Nucleus accumbens (tissue), 56 donors: Measurements from ENCODE around the gene MTMR6.

Source experiments
- DNase-seq, 56 donors: peaks; one replicate each; lab custom pipeline; 2025; lab: John Stamatoyannopoulos, UW

MTMR6 gene

DNA sequence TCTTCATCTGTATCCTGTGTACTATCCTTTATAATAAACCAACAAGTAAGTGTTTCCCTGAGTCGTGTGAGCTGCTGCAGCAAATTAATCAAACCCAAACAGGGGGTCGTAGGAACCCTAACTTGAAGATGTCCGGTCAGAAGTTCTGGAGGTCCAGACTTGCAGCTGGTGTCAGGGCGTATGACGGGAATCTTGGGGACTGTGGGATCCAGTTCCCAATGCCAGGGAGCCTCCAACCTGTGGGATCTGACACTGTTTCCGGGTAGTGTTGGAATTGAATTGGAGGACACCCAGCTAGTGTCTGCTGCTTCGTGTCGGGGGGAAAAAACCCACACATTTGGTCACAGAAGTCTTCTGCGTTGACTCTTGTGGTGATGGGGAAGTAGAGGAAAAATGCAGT is 63.1 kb downstream of the MTMR6 start:
- no peak for DNase-seq

DNA sequence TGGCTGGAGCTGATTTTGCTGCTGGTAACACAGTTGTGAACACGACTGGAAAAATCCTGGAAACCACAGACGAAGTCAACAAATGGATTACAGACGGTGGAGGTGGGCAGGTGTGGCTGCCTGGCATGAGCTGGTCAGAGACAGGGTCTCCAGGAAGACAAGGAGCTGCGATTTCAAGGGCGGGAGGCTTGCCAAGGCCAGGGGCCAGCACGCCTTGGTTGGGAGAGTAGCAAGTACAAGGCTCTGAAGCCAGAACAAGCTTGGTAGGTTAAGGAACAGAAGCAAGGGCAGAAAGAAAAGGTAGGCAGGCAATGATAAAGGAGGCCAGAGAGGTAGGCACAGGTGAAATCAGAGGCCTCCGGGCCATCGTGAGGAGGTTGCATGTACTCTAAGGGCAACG is 64.5 kb downstream of the MTMR6 start:
- no peak for DNase-seq

GRCh38 chr13:25218019-25218418 is 69.3 kb downstream of the MTMR6 start:
- no peak for DNase-seq

DNA sequence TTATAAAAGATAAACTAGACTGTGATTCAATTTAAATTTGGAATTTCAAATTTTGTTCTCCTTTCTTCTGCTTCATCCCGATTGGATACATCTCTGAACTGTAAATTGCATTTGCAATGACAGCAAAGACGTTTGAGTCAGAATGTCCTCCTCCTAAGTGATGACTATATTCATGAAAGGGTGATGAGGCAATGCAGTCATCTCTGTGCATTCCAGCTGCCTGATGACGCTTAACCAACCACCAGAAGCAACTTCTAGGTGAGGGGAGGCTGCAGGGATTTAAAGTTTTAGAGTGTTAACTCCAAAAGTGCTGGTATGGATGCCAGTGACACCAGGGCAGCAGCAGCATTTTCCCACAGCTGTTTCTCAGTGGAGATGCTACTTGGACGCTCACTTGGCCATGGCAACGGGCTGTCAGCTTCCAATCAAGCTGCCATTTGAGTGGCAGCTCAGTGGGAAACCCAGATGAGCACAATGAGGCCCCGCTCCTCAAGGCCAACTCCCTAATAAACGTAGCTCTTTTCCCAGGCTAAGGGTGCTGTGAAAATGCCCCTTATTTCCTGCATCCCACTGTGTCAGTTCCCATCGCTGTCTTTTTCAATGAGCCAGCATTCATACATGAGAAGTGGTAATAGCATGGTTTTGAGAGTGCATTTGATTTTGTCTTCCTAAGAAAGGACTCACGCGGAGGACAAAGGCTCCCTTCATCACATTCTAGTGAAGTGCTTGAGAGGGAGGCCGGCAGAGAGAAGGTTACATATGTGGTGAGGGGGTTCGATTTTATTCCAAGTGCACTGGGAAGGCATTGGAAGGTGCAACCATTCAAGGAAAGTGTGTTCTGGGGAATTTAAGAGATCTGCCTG is 70.0 kb downstream of the MTMR6 start:
- DNase-seq, result peak in 2 of 56 donors; percentile 6 to 50

GRCh38 chr13:25215253-25215575 is 72.1 kb downstream of the MTMR6 start:
- no peak for DNase-seq

DNA sequence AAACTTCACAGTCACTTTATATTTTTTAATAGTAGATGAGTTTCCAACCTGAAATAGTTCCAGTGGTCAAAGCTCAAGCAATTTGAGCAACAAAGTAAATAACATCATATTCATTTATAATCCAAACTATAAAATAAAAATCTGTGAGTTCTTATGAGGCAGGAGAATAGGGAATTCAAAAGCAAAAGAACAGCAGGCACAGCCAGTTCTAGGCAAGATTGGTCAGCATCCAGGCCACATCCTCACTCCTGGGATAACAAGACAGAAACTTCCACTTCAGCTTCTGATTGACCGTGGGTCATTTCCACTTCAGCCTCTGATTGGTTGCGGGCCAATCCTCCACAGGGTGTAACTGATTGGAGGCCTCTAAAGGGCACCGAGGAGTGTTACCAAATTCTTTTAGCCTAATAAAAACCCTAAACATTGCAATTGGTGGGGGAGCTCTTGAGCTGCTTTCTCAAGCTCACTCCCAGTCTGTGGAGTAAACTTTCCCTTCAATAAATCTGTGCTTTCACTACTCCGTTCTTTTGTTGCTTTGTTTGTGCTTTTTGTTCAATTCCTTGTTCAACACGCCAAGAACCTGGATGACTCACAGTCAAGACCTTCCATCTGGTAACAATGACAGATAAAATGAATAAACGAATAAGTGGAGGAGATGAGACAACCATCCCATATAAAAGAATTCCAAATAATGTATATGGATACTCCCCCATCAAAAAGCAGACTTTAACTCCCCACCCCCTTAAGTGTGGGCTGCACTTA is 72.6 kb downstream of the MTMR6 start:
- DNase-seq, result peak in 5 of 56 donors; percentile 10 to 29 (median 20)

GRCh38 chr13:25213715-25214114 is 73.6 kb downstream of the MTMR6 start:
- no peak for DNase-seq

DNA sequence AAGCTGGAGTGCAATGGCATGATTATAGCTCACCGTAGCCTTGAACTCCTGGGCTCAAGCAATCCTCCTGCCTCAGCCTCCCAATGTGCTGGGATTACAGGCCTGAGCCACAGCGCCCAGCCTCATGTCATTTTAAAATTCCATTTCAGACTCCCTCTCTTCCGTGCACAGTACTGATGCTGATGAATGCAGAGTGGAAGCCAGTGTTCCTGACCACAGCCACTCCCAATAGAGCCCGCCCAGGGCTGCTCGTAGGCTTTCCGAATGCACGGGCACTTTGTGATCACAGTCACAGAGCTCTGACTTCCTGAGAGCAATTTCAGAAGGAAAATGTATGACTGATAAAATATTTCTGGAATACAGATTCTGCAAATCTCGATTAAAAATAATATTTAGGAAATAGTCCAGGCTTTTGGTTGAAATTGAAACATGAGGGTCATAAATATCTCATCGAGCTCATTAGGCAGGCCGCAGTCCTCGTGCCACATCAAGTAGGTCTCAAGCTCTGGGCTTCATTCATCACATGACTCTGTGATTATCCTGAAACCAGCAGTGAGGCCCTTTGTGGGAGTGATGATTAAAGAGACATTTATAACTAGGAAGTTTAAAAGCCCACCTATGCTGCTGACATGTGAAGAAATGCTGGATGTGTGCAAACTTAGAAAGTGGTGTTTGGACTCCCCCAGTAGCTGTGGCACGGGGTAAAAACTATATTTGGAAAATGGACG is 76.3 kb downstream of the MTMR6 start:
- peak in 5 of 56 donors; percentile 8 to 38 (median 17) for DNase-seq

GRCh38 chr13:25207291-25207810 is 79.9 kb downstream of the MTMR6 start:
- no peak for DNase-seq

DNA sequence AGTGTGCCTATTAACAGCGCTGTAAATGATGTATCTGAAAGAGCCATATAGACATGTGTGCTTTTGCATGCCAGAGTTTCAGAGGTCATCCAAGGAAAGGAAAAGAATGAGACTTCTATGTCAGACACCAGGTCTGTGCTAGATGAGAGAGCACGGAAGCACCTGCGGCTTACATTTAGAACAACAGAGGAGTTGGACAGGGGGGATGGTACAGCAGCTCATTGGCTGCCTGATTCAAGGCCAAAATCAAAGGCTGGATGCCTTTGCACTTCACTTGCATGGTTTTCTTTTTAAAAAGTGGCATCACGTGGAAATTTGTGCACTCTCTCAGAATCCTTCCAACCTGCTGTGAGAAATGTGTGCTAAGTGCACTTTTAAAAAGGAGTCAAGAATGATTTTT is 82.4 kb downstream of the MTMR6 start:
- DNase-seq, result no peak

GRCh38 chr13:25203127-25203740 is 84.1 kb downstream of the MTMR6 start:
- DNase-seq, result peak in 11 of 56 donors; percentile 16 to 38 (median 27)

GRCh38 chr13:25200783-25201182 is 86.5 kb downstream of the MTMR6 start:
- no peak for DNase-seq

DNA sequence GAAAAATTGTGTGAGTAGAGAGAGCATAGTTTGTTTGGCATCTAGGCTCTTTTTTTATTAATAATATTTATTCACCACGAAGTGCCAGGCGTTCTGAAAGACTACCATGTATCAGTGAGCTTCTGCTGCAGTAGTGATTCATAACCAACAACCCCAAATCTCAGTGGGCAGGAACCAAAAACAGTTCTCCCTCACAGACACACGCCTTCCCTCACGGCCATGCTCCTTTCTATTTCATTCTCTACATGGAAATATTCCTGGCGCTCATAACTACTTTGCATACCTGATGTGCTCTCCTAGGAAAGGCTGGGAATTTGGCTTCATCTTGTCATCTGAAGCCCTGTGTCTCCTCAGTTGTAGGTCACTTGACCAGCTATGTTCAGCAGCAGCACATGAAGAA is 88.6 kb downstream of the MTMR6 start:
- DNase-seq, result peak in 1 of 56 donors; percentile 33

DNA sequence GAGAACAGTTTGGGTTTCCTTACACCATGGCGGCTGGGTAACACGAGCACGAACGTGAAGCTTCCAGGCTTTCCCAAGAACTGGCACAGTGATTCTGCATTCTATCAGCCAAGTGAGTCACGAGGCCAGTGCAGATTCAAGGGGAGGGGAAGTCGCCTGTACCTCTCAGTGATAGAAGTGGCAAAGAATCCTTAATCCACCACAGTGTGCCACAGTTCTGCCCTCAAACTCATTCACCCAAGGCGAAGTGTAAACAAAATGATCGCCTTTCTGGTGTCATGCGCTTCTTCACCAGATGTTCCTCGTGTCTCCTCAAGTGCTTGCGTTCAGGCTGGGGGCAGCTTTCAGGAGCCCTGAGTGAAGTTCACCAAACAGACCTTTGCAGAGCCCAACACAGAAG is 90.3 kb downstream of the MTMR6 start:
- no peak for DNase-seq
